Jurkat, Clone E6-1 (cell line): ENCODE results near the gene MICB.
A peak's percentile ranks its signal among the peaks of the same experiment; 100 is the strongest.
"Not testable (repeated sequence)": the region's sequence is repeated elsewhere in the genome, so short reads cannot be mapped to it uniquely, and the experiment has no call there.

Experiments
- DNase-seq: peaks from one replicate; pipeline ENCODE4 v3.0.0-alpha.2; 2011; ENCODE audit warnings: low read depth, low spot score
- H3K4me3 ChIP-seq: 2 replicates; pipeline ENCODE4 v1.5.1; 2011; ENCODE audit warnings: mild to moderate bottlenecking, low read length, control low read depth, moderate library complexity

The MICB gene

GRCh38 chr6:31533455-31533841 is 35.5 kb downstream of the MICB start:
- H3K4me3 ChIP-seq: no peak overlapping the region
- DNase-seq: no peak

- no peak overlapping the region for H3K4me3 ChIP-seq
- DNase-seq: no peak
Observed at GRCh38 chr6:31534011-31534410, 36.1 kb downstream of the MICB start.

- no peak overlapping the region for H3K4me3 ChIP-seq
- DNase-seq: no peak
Observed at GRCh38 chr6:31534521-31535040, 36.6 kb downstream of the MICB start.

- H3K4me3 ChIP-seq: no peak overlapping the region
- DNase-seq: no peak
Observed at GRCh38 chr6:31535538-31536324, 37.8 kb downstream of the MICB start.

- DNase-seq: no peak
- no peak overlapping the region for H3K4me3 ChIP-seq
Observed at GRCh38 chr6:31538805-31539400, 41.0 kb downstream of the MICB start.

- H3K4me3 ChIP-seq: peak overlapping the region; percentile 99
- no peak for DNase-seq
Observed at GRCh38 chr6:31540640-31541039, 42.7 kb downstream of the MICB start.

GRCh38 chr6:31541059-31541657 is 43.2 kb downstream of the MICB start:
- peak overlapping the region; percentile 99 for H3K4me3 ChIP-seq

GRCh38 chr6:31541658-31542521 is 43.9 kb downstream of the MICB start, which contains the start of gene DDX39B:
Gene DDX39B (minus strand): TSS chr6:31542003. CDS start chr6:31540532, 1,471 bp downstream.
- DNase-seq: peak; percentile 98
- H3K4me3 ChIP-seq: peak within 1 kb of the TSS; percentile 99

More at GRCh38 chr6:31541059-31541657, 43.2 kb downstream of the MICB start:
- peak; percentile 49 for DNase-seq

- no peak overlapping the region for H3K4me3 ChIP-seq
Observed at GRCh38 chr6:31543639-31544038, 45.7 kb downstream of the MICB start.

GRCh38 chr6:31544676-31545075 is 46.7 kb downstream of the MICB start:
- DNase-seq: no peak
- H3K4me3 ChIP-seq: no peak overlapping the region

More at GRCh38 chr6:31543639-31544038, 45.7 kb downstream of the MICB start:
- DNase-seq: no peak

- DNase-seq: no peak
- no peak overlapping the region for H3K4me3 ChIP-seq
Observed at GRCh38 chr6:31545291-31545690, 47.3 kb downstream of the MICB start.

GRCh38 chr6:31546339-31546957 is 48.5 kb downstream of the MICB start, which contains the start of gene ATP6V1G2:
Gene ATP6V1G2 (minus strand): TSS chr6:31546608. CDS start chr6:31546559, 49 bp downstream.
- peak within 1 kb of the TSS; percentile 63 for H3K4me3 ChIP-seq
- peak; percentile 91 for DNase-seq

GRCh38 chr6:31546958-31547726 is 49.2 kb downstream of the MICB start, which contains the start of gene NFKBIL1:
Gene NFKBIL1 (plus strand): TSS chr6:31547608. CDS start chr6:31547695, 87 bp downstream.
- peak; percentile 99 for DNase-seq
- peak within 1 kb of the TSS; percentile 63 for H3K4me3 ChIP-seq

GRCh38 chr6:31547727-31548543 is 50.0 kb downstream of the MICB start:
- peak overlapping the region; percentile 63 for H3K4me3 ChIP-seq
- DNase-seq: no peak

- DNase-seq: no peak
- H3K4me3 ChIP-seq: peak overlapping the region; percentile 63
Observed at GRCh38 chr6:31548544-31548873, 50.6 kb downstream of the MICB start.

- DNase-seq, H3K4me3 ChIP-seq: not testable (repeated sequence)
Observed at GRCh38 chr6:31551371-31551770, 53.4 kb downstream of the MICB start.

GRCh38 chr6:31556307-31556706 is 58.4 kb downstream of the MICB start:
- DNase-seq: peak; percentile 84
- peak overlapping the region; percentile 27 for H3K4me3 ChIP-seq
